Measurements from ENCODE around the gene ACADM.

- TF ChIP-seq CTCF (IDR thresholded peaks at IDR 0.05) (no peak), EP300 (IDR thresholded peaks at IDR 0.05) (no peak)
These were observed 479 bp upstream of the ACADM start for GRCh38 chr1:75723989-75724471.
